Epidermal melanocyte (primary cell): ENCODE data around the gene PANK1.
"Not testable (repeated sequence)": the region's sequence is repeated elsewhere in the genome, so short reads cannot be mapped to it uniquely, and the experiment has no call there.

Experiments used
- DNase-seq: peaks from one replicate; pipeline ENCODE4 v3.0.0; 2011; ENCODE audit warnings: low spot score; ENCODE audit not compliant: insufficient read length

Gene PANK1

DNA sequence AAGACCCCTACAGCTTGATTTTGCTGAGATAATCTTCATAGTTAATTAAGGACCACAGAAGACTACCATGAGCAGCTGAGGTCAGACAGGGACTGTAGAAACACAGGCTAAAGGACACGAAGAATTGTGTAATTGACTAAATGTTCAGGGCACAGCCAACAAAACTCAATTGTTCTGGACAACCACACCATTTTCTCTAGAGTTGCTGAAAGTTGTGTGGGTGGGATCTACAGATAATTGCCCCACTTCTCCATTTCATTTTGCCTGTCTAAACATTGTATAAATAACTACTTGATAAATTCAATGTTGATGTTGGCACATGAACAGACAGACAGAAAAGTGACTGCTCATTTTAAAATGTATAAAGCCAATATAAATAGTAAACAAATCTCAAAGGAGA lies 70.7 kb downstream of the PANK1 start:
- no peak for DNase-seq

DNA sequence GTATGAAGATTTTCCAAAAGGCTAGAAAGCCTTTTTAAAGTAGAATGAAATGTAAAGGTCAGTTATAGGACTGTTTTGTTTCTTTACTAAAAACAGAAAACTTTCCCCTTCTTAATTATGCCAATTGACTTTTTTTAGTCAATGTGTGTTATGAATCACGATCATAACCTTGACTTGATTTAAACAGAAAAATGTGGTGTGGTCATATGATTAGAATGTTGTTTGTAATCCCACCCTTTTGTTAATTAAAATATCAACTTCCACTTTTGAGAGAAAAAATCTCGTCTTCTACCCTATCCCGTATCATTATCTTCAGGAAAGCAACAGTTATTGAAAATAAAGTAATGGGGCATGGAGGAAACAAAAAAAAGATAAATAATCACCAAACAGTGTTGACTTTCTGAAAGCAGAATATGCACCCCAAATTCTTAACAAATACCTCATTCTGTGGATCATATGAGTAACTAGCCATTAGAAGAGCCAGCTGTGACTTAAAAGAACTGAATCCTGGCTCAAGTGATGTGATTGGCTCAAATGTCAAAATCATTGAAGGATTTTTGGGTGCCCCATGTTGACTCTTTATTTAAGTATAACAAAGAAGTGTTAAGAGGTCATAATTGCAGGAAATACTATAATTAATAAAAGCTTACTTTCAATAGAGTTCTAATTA lies 77.3 kb downstream of the PANK1 start:
- DNase-seq = no peak

DNA sequence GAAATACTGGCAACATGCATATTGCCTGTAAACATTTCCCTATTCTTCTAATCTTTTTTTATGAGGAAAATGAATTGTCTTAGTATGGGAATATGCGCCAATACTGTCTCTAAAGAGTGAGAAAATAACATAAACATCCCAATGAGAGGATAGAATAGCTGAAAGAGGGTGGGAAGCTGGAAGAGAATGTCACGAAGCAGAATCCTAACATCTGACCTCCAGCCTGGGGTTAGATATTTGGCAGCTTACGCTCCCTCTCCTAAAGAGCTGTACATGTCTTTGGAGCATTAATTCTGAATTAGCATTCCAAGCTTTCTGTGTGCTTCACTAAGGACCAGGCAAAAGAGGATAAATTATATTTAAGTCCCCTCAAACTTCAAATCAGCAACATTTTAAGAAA lies 78.0 kb downstream of the PANK1 start:
- no peak for DNase-seq

DNA sequence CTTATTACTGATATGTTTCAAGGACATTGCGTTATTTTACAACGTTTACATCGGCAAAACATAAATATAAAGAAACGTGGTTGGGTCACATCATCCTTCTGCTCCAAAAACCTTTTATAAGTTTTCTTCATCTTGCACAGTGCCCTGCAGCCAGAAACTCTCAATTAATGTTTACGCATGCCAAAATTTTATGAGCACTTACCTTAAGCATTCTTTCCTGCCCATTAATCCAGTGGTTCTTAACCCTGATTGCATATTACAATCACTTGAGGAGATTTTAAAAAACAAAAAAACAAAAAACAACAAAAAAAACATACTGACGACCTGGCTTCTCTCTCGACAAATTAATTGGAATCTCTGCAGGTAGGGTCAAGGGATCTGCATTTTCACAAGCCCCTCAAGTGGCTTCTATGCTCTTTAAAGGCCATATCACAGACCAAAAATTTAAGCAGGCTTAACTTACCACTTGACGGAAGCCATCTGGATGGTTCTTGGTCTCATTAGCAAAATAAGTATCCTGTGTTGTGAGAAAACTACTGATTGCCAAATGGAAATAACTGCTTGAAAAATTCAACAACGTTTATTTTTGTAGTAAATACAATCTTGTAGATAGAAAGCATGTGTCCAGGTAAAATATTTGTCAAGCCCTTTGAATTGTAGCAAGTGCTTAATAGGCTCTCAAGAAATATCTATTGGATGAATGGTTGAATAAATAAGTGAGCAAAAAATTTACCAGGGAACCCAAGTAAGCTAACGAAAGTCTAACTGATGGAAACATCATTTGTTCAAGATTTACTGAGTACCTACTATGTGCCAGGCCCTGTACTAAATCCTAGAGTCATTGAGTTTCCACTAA lies 78.7 kb downstream of the PANK1 start:
- no peak for DNase-seq

DNA sequence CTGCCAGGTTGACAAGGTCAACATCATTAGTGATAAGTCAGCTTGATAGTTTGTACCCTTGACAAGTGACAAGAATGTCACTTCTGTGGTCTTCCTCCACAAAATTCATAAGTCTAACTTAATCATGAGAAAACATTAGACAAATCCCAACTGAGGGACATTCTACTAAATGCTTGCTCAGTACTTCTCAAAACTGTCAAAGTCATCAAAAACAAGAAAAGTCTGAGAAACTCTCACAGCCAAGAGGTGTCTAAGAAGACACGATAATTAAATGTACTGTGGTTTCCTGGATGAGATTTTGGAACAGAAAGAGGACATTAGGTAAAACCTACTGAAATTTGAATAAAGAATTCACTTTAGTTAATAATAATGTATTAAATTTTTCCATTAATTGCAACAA lies 79.9 kb downstream of the PANK1 start:
- no peak for DNase-seq

DNA sequence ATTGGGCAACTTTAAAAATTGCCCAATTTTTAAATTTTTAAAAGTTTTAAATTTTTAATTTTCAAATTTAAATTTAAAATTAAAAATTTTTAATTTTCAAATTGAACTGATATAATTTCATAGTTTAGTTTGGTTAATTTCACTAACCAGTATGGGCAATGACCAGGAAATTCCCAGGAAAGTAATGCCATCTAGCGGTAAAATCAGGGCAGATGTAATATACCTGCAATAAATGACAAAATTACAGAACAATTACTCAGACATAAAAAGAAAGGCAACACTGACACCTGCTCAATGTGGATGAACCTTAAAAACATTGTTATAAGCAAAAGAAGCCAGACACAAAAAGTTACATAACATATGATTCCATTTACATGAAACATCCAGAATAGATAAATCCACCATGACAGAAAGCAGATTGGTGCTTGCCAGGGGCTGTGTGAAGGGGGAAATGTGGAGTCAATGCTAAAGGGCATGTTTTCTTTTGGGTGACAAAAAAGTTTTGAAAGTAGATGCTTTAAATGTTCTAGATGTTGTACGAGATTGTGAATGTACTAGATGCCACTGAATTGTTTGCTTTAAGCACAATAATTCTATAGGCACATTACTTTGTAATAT lies 81.1 kb downstream of the PANK1 start:
- DNase-seq = peak; percentile 28

DNA sequence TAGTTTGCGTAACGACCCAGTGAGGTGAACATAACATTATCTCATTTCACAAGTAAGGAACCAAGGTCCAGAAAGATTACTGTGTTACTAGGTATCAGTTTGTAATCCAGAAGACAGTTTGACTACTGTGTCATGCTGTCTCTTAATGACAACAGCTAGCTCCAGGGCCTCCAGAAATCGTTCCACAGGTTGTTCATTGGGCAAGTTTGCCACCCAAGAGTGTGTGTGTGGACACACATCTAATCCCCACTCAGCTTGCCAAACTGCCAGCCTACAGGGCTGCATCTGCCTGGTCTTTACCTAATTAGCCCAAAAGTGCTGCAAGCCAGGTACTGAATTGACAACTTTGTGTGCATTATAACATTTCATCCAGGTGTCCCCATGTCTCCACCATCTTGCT lies 81.7 kb downstream of the PANK1 start:
- no peak for DNase-seq

DNA sequence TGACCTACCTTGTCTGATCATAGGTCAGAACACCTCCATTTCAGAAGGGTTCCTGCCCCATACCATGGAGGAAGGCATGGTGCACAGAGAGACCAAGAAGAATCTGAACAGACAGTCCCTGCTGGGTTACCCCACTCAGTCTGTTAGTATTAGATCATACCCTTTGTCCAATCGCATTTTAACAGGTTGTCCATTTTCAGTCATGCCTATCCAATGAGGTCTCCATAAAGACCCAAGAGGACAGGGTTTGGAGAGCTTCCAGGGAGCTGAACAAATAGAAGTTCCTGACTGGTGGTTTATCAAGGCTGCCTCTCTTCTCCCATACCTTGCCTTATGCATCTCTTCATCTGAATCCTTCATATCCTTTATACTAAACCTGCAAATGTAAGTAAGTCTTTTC lies 88.4 kb downstream of the PANK1 start:
- DNase-seq = no peak

DNA sequence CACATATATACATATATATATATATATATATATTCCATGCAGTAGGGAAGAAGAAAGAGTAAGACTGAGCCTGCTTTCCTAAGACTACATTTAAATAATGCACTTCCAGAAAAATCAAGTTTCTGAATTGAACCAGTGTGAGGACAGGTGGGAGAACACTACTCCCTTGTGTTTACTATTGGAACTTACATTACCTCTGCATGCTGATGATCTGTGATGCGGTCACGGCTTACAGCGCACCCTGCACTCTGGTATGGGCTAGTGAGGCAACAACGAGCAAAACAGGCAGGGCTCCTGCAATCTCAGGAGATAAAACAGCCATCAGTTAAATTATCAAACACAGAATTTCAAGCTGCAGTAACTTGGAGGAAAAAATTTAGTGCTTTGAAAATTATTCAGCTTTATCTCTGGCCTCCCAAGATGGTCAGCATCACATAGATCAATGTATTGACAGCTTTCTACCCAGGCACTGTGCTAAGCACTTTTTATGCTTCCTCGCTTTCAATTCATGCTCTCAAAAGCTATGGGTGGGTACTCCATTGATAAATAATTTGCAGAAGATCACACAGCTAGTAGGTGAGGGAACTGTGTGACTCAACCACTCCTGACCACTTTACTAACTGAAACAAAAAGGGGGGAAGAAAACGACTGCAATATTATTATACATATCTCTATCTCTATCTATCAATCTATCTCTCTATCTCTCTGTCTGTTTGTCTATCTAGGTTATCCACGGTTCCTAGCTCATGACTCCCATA lies 89.2 kb downstream of the PANK1 start:
- DNase-seq = no peak

DNA sequence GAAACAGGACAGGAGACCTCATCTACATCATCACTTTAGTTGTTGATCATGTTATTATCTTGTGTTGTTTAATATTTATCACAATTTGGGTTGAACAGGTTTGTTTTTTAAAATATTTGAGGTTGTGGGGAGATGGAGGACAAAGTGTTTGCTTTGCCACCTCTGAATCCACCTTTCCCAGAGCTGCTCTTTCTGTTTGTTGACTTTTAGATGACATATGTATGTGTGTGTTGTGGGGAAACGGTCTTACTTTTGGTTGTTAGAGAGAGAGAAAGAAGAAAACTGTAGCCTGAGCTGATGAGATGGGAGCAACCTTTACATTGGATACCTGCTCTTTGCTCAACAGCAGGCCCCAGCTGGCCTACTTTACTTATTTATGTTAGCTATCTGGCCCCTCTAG lies 90.6 kb downstream of the PANK1 start:
- DNase-seq = no peak

DNA sequence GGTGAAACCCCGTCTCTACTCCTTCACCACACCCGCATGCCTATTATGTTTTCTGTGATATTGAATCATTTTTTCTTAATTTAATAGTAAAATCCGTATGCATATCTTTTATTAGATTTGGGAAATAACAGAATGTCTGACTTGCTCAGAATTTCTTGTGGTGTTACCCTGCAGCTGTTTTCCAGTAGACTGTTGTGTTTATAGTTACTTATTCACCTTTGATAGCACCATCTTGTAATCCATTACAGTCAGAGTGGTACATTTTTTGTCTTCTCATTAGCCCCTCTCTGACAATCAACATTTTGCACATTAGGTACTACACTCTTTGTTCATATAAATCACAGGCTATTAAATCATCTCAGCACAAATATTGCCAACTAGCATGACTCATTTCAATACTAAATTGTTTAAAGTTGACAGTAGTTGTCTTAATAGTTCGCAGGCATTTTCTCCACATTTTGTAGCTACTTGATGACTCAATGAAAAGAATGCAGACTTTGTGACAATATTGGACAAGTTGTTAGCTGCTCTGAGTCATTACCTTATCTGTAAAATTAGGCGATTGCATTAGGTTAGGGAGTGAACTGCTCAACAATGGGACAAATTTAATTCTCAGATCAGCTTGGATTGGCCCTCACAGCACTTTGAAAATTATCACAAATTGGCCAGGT lies 91.8 kb downstream of the PANK1 start:
- DNase-seq = peak; percentile 35

DNA sequence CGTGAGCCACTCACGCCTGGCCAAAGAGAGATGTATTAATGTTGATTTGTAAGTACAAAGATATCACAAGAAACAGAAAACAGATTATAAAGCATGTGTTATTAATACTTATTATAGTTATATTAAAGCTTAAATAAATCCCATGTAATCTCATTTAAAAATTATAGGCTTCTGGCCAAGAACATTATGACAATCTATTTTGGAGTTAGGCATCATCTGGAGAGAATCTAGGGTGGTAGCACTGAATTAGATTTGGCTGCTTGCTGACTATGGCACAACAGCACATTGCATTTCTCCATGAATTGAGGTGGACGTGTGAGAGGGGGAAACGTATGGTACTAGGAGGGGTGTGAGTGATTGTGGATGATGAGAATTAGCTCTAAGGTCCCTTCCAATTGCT lies 92.8 kb downstream of the PANK1 start:
- DNase-seq = no peak

DNA sequence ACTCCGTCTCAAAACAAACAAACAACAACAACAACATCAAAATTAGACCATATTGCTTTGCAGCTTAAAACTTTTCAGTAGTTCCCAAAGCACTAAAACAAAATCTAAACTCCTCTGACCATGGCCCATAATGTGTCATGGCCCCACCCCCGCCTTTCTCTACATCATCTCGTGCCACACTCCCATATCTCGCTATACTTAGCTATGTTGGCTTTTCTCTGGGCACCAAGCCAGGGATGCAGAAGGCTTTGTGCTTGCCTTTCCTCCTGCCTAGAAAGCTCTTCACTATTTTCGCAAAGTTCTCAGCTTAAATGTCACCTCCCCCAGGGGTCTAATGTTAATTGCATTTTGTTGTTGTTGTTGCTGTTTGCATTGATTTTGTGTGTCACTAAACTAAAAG lies 94.5 kb downstream of the PANK1 start:
- DNase-seq = no peak

DNA sequence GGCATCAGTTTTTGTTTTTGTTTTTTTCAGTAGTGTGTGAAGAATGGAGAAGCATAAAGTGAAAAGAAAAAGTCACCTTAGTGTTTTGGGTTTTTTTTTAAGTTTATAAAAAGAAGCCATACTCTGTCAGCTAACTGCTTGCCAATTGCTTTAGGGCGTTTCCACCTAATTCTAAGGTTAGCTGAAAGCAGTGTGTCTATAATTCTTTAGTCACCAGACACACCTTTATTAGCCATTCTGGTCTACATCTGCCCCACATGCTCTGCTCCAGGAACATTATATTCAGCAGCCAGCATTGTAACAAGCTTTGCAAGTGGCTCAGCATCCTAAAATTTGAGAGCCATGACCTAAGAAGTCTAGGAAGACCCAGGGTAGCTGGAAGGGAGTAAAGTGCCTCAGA lies 95.5 kb downstream of the PANK1 start:
- DNase-seq = no peak

DNA sequence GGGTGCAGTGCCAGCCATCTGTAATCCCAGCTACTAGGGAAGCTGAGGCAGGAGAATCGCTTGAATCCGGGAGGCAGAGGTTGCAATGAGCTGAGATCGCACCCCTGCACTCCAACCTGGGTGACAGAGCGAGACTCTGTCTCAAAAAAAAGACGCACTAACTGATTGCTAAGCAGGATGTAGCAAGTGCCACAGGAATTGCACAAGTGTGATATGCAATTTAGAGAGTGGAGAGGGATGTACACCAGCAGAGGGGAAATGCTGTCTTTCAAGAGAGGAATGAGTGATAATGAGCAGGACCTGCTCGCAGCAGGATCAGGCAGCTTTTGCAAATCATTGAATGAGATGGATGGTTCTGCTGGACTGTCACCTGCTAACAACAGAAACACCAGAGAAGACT lies 96.4 kb downstream of the PANK1 start:
- no peak for DNase-seq

DNA sequence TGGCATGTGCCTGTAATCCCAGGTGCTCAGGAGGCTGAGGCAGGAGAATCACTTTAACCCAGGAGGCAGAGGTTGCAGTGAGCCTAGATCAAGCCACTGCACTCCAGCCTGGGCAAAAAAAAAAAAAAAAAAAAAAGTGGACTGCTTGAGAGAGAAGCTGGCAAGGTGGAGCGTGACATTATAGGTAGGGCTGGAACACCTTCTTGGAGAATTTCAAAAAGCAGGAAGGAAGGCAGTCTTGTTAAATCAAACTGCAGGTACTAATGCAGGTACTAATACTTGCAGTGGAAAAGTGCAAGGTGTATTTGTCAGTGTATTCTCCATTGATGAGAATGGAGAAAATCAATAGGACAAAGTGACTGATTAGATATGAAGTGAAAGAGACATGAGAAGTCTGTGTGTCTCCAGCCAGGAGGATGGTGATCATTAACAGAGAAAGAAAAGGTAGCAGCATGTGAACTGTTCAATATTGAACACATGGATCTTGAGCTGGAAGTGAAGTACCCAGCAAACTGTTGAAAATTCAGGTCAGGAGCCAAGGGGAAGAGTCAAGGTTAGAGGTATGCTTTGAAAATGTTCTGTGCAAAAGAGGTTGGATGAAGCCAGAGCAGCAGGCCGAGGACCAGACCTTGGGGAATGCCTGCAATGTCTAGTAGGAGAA lies 97.1 kb downstream of the PANK1 start:
- no peak for DNase-seq

DNA sequence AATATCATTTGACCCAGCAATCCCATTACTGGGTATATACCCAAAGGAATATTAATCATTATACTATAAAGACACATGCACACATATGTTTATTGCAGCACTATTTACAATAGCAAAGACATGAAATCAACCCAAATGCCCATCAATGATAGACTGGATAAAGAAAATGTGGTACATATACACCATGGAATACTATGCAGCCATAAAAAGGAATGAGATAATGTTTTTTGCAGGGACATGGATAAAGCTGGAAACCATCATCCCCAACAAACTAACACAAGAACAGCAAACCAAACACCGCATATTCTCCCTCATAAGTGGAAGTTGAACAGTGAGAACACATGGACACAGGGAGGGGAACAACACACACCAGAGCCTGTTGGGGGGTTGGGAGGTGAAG lies 98.4 kb downstream of the PANK1 start:
- DNase-seq = not testable (repeated sequence)

DNA sequence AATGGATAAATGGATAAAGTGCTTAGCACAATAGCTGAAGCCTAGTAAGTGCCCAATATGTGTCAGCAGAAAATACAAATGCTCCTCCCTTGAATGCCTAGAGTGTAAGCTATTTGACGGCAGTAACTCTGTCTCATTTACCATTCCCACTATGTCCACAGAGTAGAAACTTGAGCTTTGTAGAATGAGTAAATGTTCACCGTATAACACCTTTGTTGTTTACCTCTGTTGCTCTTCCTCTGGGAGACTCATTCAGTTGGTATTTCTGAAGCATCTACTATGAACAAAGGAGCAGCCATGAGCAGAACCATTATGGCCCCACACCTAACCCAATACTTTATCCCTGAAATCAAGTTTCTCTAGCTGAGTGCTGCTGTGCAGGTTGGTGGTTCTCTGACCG lies 101.2 kb downstream of the PANK1 start:
- DNase-seq = no peak

DNA sequence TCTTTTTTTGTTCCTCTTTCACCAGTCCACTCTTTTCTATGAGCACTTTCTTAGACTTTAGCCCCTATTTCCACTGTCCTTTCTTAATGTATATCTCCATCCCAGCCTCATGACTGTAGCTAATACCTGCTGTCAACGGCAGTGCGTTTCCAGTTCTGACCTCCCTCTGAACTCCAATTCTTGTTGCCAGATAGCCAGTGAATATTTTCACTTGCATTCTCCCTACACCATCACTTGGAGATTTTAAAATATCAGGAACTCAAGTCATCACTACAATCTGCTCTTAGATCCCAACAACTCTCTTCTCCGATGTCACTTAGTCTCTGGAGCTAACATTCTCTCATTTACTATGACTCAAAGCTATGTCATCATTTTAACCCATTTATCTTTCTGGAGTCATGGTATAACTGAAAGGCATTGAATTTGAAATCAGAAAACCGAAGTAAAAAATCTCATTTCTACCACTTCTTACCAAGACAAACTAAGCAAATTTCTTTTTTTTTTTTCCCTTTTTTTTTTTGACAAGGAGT lies 104.6 kb downstream of the PANK1 start:
- no peak for DNase-seq

DNA sequence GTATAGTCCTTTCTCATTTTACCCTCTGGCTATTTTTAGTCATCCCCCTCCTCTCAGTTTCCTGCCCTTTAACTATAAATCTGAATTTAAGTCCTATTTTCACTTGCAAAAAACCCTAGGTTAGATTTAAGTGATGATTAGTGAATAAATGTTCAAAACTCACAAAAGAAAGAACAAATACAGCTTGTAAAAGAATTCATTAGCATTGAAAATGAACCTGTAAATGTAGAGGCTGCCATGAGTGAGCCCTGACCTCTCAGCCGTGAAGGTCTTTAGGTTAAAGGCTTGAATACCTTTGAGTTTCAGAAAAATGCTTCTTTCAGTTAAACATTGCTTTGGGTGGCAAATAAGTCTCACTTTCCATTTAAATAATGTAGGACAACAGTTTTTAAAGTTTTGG lies 107.7 kb downstream of the PANK1 start:
- no peak for DNase-seq

DNA sequence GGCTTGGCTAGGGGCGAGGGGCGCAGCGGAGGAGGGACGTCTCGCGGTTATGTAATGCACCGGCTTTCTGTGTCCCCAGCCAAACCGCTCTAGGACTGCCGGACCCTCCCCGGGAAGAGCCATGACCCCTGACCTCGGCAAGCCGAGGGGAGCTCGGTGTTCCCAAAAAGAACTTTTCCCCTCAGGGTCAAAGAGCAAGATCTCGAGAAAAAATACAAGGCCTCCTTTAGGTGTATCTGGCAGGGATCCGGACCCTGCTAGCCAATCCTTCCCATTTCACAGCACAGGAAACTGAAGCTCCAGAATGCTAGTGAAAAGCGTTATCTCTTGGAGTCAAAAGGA lies 109.1 kb downstream of the PANK1 start:
- DNase-seq = no peak
